BJ (cell line): ENCODE results near the gene OR5C1. TPM values are rescaled to one million over a fixed set of nuclear protein-coding genes. Genes with fewer than 3 reads are reported as not detected.

ENCODE experiments used
- CTCF ChIA-PET: fragments of 350-600 bp; formaldehyde crosslinking; extraction: SDS; loops from one replicate; lab custom pipeline; 2021; ENCODE audit warnings: antibody characterized with exemption, inconsistent platforms; lab: Yijun Ruan, JAX
- POLR2A ChIA-PET: fragments of 300-600 bp; sonication (Branson Sonifier 250); formaldehyde crosslinking; extraction: SDS; loops from one replicate; lab custom pipeline; 2021; ENCODE audit warnings: antibody characterized with exemption; lab: Charles Lee
- DNase-seq: peaks from one replicate; pipeline ENCODE4 v3.0.0-alpha.2; 2011; ENCODE audit warnings: low read depth
- H3K27me3 ChIP-seq: 2 replicates; pipeline ENCODE4 v1.6.0; 2011; ENCODE audit warnings: low read length; ENCODE audit not compliant: control insufficient read depth, insufficient read depth
- H3K36me3 ChIP-seq: 2 replicates; pipeline ENCODE4 v1.5.1; 2011; ENCODE audit warnings: low read length; ENCODE audit not compliant: control insufficient read depth, insufficient read depth
- H3K4me3 ChIP-seq: 2 replicates; pipeline ENCODE4 v1.5.1; 2011; ENCODE audit warnings: low read depth, mild to moderate bottlenecking, control low read depth, low read length
- CTCF ChIP-seq: IDR thresholded peaks from 2 replicates; pipeline ENCODE4 v1.5.1; 2011; ENCODE audit warnings: low read depth, mild to moderate bottlenecking, control low read depth, inconsistent platforms, low read length, moderate library complexity; ENCODE audit not compliant: insufficient read depth
- polyA plus RNA-seq: library from polyadenylated mRNA; depleted of rRNA; stranded (reverse); fragments of >200 nt; gene quantifications from 2 replicates; pipeline ENCODE4 v1.2.3, GENCODE V29; 2011

Gene OR5C1
- polyA plus RNA-seq, 1 experiment = not detected

DNA sequence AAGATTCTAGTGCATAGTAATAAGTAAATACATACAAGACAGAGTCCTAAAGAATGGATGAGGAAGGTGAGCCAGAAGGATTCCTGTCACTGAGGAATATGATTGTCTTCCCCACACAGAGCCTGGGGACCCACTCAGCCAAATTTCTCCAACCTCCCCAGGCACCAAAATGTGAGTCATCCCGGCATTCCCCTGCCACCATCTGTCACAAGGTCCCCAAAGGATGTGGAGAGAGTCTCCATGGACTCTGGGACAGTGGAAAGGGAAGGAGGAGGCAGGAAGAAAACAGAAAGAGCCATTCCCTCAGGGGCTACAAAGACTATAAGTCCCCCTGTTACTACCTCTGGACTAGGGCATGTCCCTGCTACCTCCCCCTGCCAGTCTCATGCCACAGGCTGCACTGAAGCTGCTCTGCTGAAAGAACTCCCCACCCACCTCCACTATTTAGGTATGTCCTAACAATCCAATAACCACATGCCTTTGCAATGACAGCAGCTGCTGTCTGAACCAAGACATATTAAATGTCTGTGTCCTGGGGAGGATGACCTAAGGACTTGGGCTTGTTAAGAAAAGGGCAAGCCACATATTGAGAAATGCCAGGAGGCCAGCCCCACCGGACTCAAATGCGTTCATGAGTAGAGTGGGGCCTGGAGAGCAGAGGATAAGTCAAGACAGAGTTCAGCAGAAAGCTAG is 10.7 kb upstream of the OR5C1 start:
- POLR2A ChIA-PET = no interaction called here
- H3K4me3 ChIP-seq = no peak overlapping the region
- H3K36me3 ChIP-seq = no peaks in the 10 kb centered on the region
- TF ChIP-seq CTCF = no peak
- CTCF ChIA-PET = interaction anchor here (1.7 kb wide), 1 partner anchor 30 kb away, joined by 4 read pairs; no protein-coding TSS in a partner anchor
- peak; percentile 68 for DNase-seq
- no peaks in the 10 kb centered on the region for H3K27me3 ChIP-seq

DNA sequence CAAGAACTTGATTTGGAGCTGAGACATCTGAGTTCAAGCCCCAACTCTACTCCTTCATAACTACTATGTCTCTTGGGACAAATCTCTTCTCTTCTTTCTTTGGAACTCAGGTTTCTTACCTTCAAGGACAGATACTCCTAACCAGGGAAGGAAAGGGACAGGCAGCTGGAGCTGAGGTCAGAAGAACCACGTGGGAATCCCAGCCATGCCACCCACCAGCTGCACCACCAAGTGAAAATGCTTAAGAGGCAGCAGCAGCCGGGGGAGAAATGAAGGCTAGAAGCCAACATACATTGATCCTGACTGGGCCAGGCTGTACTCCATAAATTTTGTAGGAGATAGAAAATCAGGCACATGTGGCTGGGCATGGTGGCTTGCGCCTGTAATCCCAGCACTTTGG is 9.6 kb upstream of the OR5C1 start:
- H3K4me3 ChIP-seq = no peak overlapping the region
- H3K27me3 ChIP-seq = no peaks in the 10 kb centered on the region
- no peaks in the 10 kb centered on the region for H3K36me3 ChIP-seq
- ChIA-PET POLR2A (interaction anchor here (0.6 kb wide), 1 partner anchor 13 kb away, joined by 3 read pairs; no protein-coding TSS in a partner anchor), CTCF (interaction anchor here (1.7 kb wide), 1 partner anchor 29 kb away, joined by 4 read pairs; no protein-coding TSS in a partner anchor)
- TF ChIP-seq CTCF = no peak
- DNase-seq = no peak

DNA sequence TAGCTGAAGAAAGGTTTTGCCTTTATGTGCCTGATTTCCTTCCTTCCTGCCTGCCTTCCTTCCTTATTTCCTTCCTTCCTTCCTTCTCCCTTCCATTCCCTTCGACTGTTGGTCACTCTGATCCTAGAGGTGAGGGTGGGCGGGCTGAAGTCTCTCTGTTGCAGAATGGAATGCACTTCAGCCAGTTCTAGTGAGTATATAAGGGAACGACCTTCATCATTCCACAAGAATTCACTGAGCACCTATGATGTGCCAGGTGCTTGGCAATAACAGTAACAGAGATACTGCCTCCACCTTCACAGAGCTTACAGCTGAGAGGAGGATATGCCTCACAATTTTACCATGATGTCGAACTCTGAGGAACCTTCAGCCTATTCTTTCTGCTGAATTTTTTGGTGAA is 8.7 kb upstream of the OR5C1 start:
- Histone ChIP-seq H3K36me3 (no peaks in the 10 kb centered on the region), H3K4me3 (no peak overlapping the region), H3K27me3 (no peaks in the 10 kb centered on the region)
- POLR2A ChIA-PET = no interaction called here
- DNase-seq = no peak
- TF ChIP-seq CTCF = no peak
- CTCF ChIA-PET = no interaction called here

DNA sequence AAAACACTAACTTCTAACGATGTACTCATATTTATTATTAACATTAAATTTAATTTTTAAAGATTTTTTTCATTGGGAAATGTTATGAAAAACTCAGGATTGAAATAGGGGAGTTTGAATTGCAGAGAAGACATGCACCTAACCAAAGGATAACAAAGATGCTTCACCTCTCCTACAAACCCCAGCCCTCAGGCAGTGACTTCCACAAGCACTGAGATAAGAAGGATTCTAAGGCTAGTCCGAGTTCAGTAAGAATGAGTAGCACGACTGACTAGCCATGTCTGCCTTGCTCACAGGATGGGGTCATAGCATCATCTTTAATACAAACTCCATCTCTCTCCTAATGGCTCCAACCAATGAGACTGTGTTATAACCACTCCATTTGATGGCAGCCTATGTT is 7.1 kb upstream of the OR5C1 start:
- H3K36me3 ChIP-seq = no peaks in the 10 kb centered on the region
- no peaks in the 10 kb centered on the region for H3K27me3 ChIP-seq
- DNase-seq = no peak
- ChIA-PET CTCF (interaction anchor here (0.9 kb wide), 1 partner anchor 316 kb away, joined by 3 read pairs; no protein-coding TSS in a partner anchor), POLR2A (no interaction called here)
- TF ChIP-seq CTCF = no peak
- H3K4me3 ChIP-seq = no peak overlapping the region

GRCh38 chr9:122785269-122785668 is 3.5 kb upstream of the OR5C1 start:
- no peak for TF ChIP-seq CTCF
- no peak for DNase-seq
- no peak overlapping the region for H3K4me3 ChIP-seq
- no peaks in the 10 kb centered on the region for H3K27me3 ChIP-seq
- ChIA-PET CTCF (no interaction called here), POLR2A (no interaction called here)
- H3K36me3 ChIP-seq = no peaks in the 10 kb centered on the region
